Inflammatory macrophage treated with lipopolysaccharide for 1 hour (primary cell): ENCODE measurements around the gene PDE4A.
"Not testable (repeated sequence)": the region's sequence is repeated elsewhere in the genome, so short reads cannot be mapped to it uniquely, and the experiment has no call there.

ENCODE experiments used
- DNase-seq, 2 donors: peaks; one replicate each; pipeline ENCODE4 v3.0.0-alpha.2; 2020 to 2022

Gene PDE4A

GRCh38 chr19:10420444-10421239, at the start of gene PDE4A:
PDE4A (plus strand) TSS chr19:10420538; CDS start chr19:10420765, 227 bp downstream.
- DNase-seq, result peak; percentile 58 to 65

- peak; percentile 73 to 75 for DNase-seq
These were observed 47.6 kb upstream of the PDE4A start for GRCh38 chr19:10372690-10373089.

GRCh38 chr19:10374931-10375330, 45.4 kb upstream of the PDE4A start:
- peak; percentile 16 to 34 for DNase-seq

GRCh38 chr19:10377140-10377640, 43.1 kb upstream of the PDE4A start:
- not testable (repeated sequence) for DNase-seq

GRCh38 chr19:10378124-10378523, 42.2 kb upstream of the PDE4A start:
- DNase-seq, result no peak

GRCh38 chr19:10379880-10380312, 40.4 kb upstream of the PDE4A start:
- peak in 1 of 2 donors; percentile 24 for DNase-seq

- peak; percentile 98 for DNase-seq
These were observed 39.8 kb upstream of the PDE4A start, which contains the start of gene TYK2 for GRCh38 chr19:10380313-10381102. TYK2 (minus strand) TSS chr19:10380572; CDS start chr19:10378406, 2,166 bp downstream.

- not testable (repeated sequence) for DNase-seq
These were observed 37.2 kb upstream of the PDE4A start for GRCh38 chr19:10383223-10383499.

GRCh38 chr19:10384580-10384979, 35.8 kb upstream of the PDE4A start:
- no peak for DNase-seq

- DNase-seq, result peak; percentile 64 to 97
These were observed 31.4 kb upstream of the PDE4A start for GRCh38 chr19:10388957-10389356.

- DNase-seq, result no peak
These were observed 30.5 kb upstream of the PDE4A start for GRCh38 chr19:10389863-10390262.

- peak in 1 of 2 donors; percentile 80 for DNase-seq
These were observed 29.6 kb upstream of the PDE4A start for GRCh38 chr19:10390652-10391286.

GRCh38 chr19:10392120-10392519, 28.2 kb upstream of the PDE4A start:
- no peak for DNase-seq

GRCh38 chr19:10393137-10393536, 27.2 kb upstream of the PDE4A start:
- DNase-seq, result no peak

- DNase-seq, result no peak
These were observed 25.3 kb upstream of the PDE4A start for GRCh38 chr19:10395003-10395402.

GRCh38 chr19:10395436-10395835, 24.9 kb upstream of the PDE4A start:
- no peak for DNase-seq

- DNase-seq, result no peak
These were observed 24.4 kb upstream of the PDE4A start for GRCh38 chr19:10395917-10396316.

- no peak for DNase-seq
These were observed 21.5 kb upstream of the PDE4A start for GRCh38 chr19:10398819-10399218.

- not testable (repeated sequence) for DNase-seq
These were observed 21.0 kb upstream of the PDE4A start for GRCh38 chr19:10399340-10399739.

- no peak for DNase-seq
These were observed 20.5 kb upstream of the PDE4A start for GRCh38 chr19:10399878-10400277.

GRCh38 chr19:10402441-10403038, 17.8 kb upstream of the PDE4A start:
- DNase-seq, result no peak

- DNase-seq, result peak; percentile 93 to 99
These were observed 17.0 kb upstream of the PDE4A start, which contains the start of gene CDC37 for GRCh38 chr19:10403137-10404021. CDC37 (minus strand) TSS chr19:10403542; CDS start chr19:10403479, 63 bp downstream.
